Skeletal muscle cell (primary cell): ENCODE measurements around the gene CDC73.
A peak's percentile ranks its signal among the peaks of the same experiment; 100 is the strongest.
"Not testable (repeated sequence)": the region's sequence is repeated elsewhere in the genome, so short reads cannot be mapped to it uniquely, and the experiment has no call there.

Source experiments
- DNase-seq: peaks from one replicate; pipeline ENCODE4 v3.0.0-alpha.2; 2010; ENCODE audit warnings: low read depth
- H3K4me3 ChIP-seq: 2 replicates; pipeline ENCODE4 v1.5.1; 2011; ENCODE audit warnings: low read depth, mild to moderate bottlenecking, control low read depth, low read length, moderate library complexity

Gene CDC73

GRCh38 chr1:193264313-193265065 is 142.7 kb downstream of the CDC73 start:
- H3K4me3 ChIP-seq, result no peak overlapping the region
- no peak for DNase-seq

DNA sequence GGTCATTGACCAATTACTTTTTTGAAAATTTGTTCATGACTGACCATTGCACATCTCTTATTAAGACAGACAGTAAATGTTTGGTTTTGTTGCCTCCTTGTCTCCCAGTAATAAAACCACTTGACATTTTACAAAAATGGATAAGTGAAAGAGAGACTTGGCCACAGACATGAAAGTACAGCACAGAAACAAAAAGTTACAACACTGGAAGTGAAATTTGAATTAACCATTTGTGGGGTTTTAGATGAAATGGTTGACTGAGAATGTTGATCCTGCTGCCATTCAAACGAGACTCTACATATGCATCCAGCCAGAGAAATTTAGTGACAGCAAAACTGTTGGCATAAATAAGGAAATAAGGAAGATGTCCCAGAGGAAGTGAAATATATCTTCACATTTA is 143.9 kb downstream of the CDC73 start:
- no peak overlapping the region for H3K4me3 ChIP-seq
- DNase-seq, result no peak

DNA sequence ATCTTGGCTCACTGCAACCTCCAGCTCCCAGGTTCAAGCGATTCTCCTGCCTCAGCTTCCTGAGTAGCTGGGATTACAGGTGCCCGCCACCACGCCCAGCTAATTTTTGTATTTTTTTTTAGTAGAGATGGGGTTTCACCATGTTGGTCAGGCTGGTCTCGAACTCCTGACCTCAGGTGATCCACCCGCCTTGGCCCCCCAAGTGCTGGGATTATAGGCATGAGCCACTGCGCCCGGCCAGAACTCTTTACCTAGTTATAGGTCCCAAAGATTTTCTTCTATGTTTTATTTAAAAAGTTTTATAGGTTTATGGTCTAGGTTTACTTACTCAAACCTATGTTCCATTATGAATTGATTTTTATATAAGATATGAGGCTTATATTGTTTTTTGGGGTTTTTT is 145.0 kb downstream of the CDC73 start:
- not testable (repeated sequence) for DNase-seq, H3K4me3 ChIP-seq

- DNase-seq, result peak; percentile 59
- no peak overlapping the region for H3K4me3 ChIP-seq
These were observed 149.2 kb downstream of the CDC73 start for GRCh38 chr1:193270996-193271395.

- no peak overlapping the region for H3K4me3 ChIP-seq
- DNase-seq, result no peak
These were observed 153.9 kb downstream of the CDC73 start for GRCh38 chr1:193275773-193276172.

- H3K4me3 ChIP-seq, result no peak overlapping the region
- DNase-seq, result no peak
These were observed 157.1 kb downstream of the CDC73 start for GRCh38 chr1:193278968-193279367.

- no peak overlapping the region for H3K4me3 ChIP-seq
- no peak for DNase-seq
These were observed 160.1 kb downstream of the CDC73 start for GRCh38 chr1:193281894-193282293.

DNA sequence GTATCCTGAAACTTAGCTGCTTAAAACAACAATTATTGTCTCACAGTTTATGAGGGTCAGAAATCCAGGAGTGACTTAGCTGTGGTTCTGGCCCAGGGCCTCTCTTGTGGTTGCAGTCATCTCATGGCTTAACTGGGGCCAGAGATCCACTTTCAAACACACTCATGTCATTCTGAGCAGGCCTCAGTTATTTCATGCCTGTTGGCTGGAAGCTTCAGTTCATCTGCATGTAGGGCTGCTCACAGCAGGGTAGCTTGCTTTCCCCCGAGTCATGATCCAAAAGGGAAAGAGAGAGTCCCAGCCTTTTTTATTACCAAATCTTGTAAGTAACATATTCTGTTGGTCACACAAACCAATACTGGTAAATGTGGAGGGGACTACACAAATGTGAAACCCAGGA is 161.2 kb downstream of the CDC73 start:
- no peak overlapping the region for H3K4me3 ChIP-seq
- DNase-seq, result peak; percentile 49

DNA sequence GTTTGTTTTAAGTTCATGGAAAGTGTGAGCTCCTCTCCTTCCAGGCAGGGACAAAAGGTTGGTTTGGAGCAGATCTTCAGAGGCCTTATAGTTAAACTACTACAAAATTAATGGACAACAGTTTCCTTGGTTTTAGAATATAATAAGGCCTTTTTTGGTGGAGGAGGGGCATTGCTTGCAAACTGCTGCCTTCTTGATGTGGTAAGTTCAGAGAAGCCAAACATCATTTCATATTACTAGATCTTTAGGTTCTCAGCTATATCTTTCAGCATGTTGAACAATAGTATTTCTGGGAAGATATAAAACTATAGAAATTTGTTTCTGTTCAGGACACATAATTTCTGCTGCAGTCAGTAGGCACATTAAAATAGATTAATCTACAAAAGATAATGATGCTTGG is 162.4 kb downstream of the CDC73 start:
- H3K4me3 ChIP-seq, result no peak overlapping the region
- DNase-seq, result no peak

- no peak overlapping the region for H3K4me3 ChIP-seq
- DNase-seq, result no peak
These were observed 163.8 kb downstream of the CDC73 start for GRCh38 chr1:193285641-193286040.

DNA sequence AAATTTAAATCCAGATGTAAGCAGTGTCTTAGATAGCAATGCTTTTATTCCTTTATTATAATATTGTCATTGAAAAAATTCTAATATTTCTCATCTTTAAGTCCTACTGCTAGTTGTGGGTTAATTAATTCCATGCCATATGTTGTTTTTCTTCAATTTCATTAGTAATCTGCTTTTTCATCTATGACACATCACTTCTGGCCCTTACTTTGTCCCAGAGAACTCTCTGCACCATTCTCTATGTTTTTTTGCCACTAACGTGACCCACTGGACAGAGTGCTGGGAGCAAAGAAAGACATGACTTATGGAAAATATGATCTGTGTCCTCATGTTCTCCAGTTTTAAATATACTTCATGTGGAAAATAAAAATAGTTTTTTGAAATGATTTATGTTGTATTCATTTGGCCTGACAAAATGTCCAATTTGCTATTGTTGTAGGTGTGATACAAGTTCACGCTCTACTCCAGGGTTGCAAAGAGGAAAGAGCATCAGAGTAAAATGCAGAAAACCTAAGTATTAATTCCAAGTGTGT is 166.8 kb downstream of the CDC73 start:
- not testable (repeated sequence) for DNase-seq, H3K4me3 ChIP-seq

- H3K4me3 ChIP-seq, result no peak overlapping the region
These were observed 171.9 kb downstream of the CDC73 start for GRCh38 chr1:193293726-193294125.

GRCh38 chr1:193299038-193299437 is 177.2 kb downstream of the CDC73 start:
- H3K4me3 ChIP-seq, result no peak overlapping the region
- DNase-seq, result no peak

More at GRCh38 chr1:193293726-193294125, 171.9 kb downstream of the CDC73 start:
- no peak for DNase-seq

- H3K4me3 ChIP-seq, result no peak overlapping the region
- DNase-seq, result no peak
These were observed 179.9 kb downstream of the CDC73 start for GRCh38 chr1:193301746-193302145.

- no peak for DNase-seq
- H3K4me3 ChIP-seq, result no peak overlapping the region
These were observed 182.0 kb downstream of the CDC73 start for GRCh38 chr1:193303849-193304248.
